H1 (cell line): Measurements from ENCODE around the gene EIF4EBP2. TPM values are rescaled to one million over a fixed set of nuclear protein-coding genes. Genes with fewer than 3 reads are reported as not detected.

Experiments
- CTCF ChIA-PET: fragments of 300-600 bp; sonication (Branson Sonifier 250); formaldehyde crosslinking; loops from one replicate; lab custom pipeline; 2021; ENCODE audit not compliant: partially characterized antibody; lab: Charles Lee
- POLR2A ChIA-PET: fragments of 300-600 bp; sonication (Branson Sonifier 250); formaldehyde crosslinking; loops from one replicate; lab custom pipeline; 2021; ENCODE audit warnings: inconsistent platforms; ENCODE audit not compliant: partially characterized antibody; lab: Charles Lee
- DNase-seq, 2 experiments: peaks; one replicate each; pipeline versions ENCODE4 v3.0.0 to v3.0.0-alpha.2; 2010 to 2022; ENCODE audit warnings: low spot score in 2 of 2, low read depth in 1 of 2, mixed read lengths in 1 of 2
- FAIRE-seq: peaks from 2 replicates; lab custom pipeline; 2011; peaks lifted over from hg19 to GRCh38; lab: Jason Lieb, UNC
- H2AFZ ChIP-seq: 2 replicates; pipeline ENCODE4 v1.8.1; 2012; ENCODE audit warnings: low read length, inconsistent platforms
- H2AK5ac ChIP-seq: 2 replicates; pipeline ENCODE4 v1.6.1; 2013; ENCODE audit warnings: low read depth, low read length
- H2BK120ac ChIP-seq: replicated peaks from 2 replicates; pipeline ENCODE3; 2013; ENCODE audit warnings: low read depth, low read length, inconsistent platforms
- H2BK12ac ChIP-seq: 2 replicates; pipeline ENCODE4 v1.6.1; 2013; ENCODE audit warnings: low read depth, low read length
- H2BK15ac ChIP-seq: 2 replicates; pipeline ENCODE4 v1.6.1; 2013; ENCODE audit warnings: low read length
- H2BK20ac ChIP-seq: 2 replicates; pipeline ENCODE4 v1.6.1; 2013; ENCODE audit warnings: low read length
- H2BK5ac ChIP-seq: 2 replicates; pipeline ENCODE4 v1.6.1; 2013; ENCODE audit warnings: low read depth, low read length
- H3K14ac ChIP-seq: 2 replicates; pipeline ENCODE4 v1.6.1; 2013; ENCODE audit warnings: inconsistent platforms; ENCODE audit not compliant: insufficient read length
- H3K18ac ChIP-seq: 2 replicates; pipeline ENCODE4 v1.6.1; 2013; ENCODE audit warnings: low read length; ENCODE audit errors: extremely low read depth
- H3K23ac ChIP-seq: 2 replicates; pipeline ENCODE4 v1.6.1; 2013; ENCODE audit warnings: inconsistent platforms; ENCODE audit not compliant: insufficient read length
- H3K23me2 ChIP-seq: 2 replicates; pipeline ENCODE4 v1.6.1; 2013; ENCODE audit warnings: low read depth, low read length
- H3K27ac ChIP-seq: 2 replicates; pipeline ENCODE4 v1.6.1; 2011; ENCODE audit warnings: low read depth, low read length, inconsistent platforms
- H3K27me3 ChIP-seq, 4 experiments: replicated peaks in 1 of 4; 1 replicate in 1 of 4; 2 replicates in 3 of 4; pipeline versions ENCODE4 v1.6.1 to v1.8.1; 2011 to 2013; ENCODE audit warnings: low read length in 3 of 4, mild to moderate bottlenecking in 3 of 4, inconsistent platforms in 2 of 4, mixed read lengths in 2 of 4, moderate library complexity in 1 of 4; ENCODE audit not compliant: control insufficient read depth in 3 of 4, insufficient read depth in 3 of 4; ENCODE audit errors: extremely low read depth in 1 of 4
- H3K36me3 ChIP-seq, 4 experiments: 2 replicates each; pipeline versions ENCODE4 v1.6.1 to v1.8.1; 2011 to 2013; ENCODE audit warnings: mild to moderate bottlenecking in 4 of 4, low read length in 3 of 4, moderate library complexity in 2 of 4, control low read depth in 1 of 4, inconsistent platforms in 1 of 4; ENCODE audit not compliant: insufficient read depth in 4 of 4, control insufficient read depth in 2 of 4
- H3K4ac ChIP-seq: replicated peaks from 2 replicates; pipeline ENCODE3; 2013; ENCODE audit warnings: low read length, low read depth, mixed read lengths, inconsistent platforms; ENCODE audit not compliant: insufficient read length
- H3K4me1 ChIP-seq, 4 experiments: replicated peaks in 1 of 4; 1 replicate in 1 of 4; 2 replicates in 3 of 4; pipeline versions ENCODE4 v1.6.1 to v1.8.1; 2011 to 2013; ENCODE audit warnings: low read length in 3 of 4, inconsistent platforms in 2 of 4, mixed read lengths in 1 of 4; ENCODE audit not compliant: insufficient read depth in 4 of 4, control insufficient read depth in 3 of 4
- H3K4me2 ChIP-seq, 2 experiments: 2 replicates each; pipeline versions ENCODE4 v1.6.1 to v1.8.1; 2011 to 2013; ENCODE audit warnings: low read depth in 2 of 2, low read length in 2 of 2, control low read depth in 1 of 2, inconsistent platforms in 1 of 2, mild to moderate bottlenecking in 1 of 2; ENCODE audit not compliant: insufficient read depth in 1 of 2
- H3K4me3 ChIP-seq, 4 experiments: fragments of 200-600, 300-600 bp in 1 of 4; sonication (generic), shearing (Covaris generic), sonication (Bioruptor Twin) in 1 of 4; 2 replicates each; pipeline versions ENCODE4 v1.5.1 to v1.8.1; 2011 to 2016; ENCODE audit warnings: low read length in 4 of 4, low read depth in 3 of 4, control low read depth in 2 of 4, inconsistent platforms in 2 of 4, mild to moderate bottlenecking in 2 of 4, mixed read lengths in 1 of 4, moderate library complexity in 1 of 4; ENCODE audit not compliant: insufficient read depth in 2 of 4; ENCODE audit errors: extremely low read depth in 1 of 4
- H3K56ac ChIP-seq: replicated peaks from 2 replicates; pipeline ENCODE3; 2013; ENCODE audit warnings: low read depth, mild to moderate bottlenecking, mixed read lengths, low read length, inconsistent platforms; ENCODE audit not compliant: insufficient read length
- H3K79me1 ChIP-seq: 2 replicates; pipeline ENCODE4 v1.6.1; 2013; ENCODE audit warnings: low read depth, low read length, control low read depth
- H3K79me2 ChIP-seq, 2 experiments: 2 replicates each; pipeline versions ENCODE4 v1.6.1 to v1.8.1; 2012 to 2013; ENCODE audit warnings: low read length in 2 of 2, mild to moderate bottlenecking in 2 of 2, inconsistent platforms in 1 of 2; ENCODE audit not compliant: insufficient read depth in 2 of 2, control insufficient read depth in 1 of 2
- H3K9ac ChIP-seq, 4 experiments: replicated peaks in 1 of 4; 1 replicate in 1 of 4; 2 replicates in 3 of 4; pipeline versions ENCODE4 v1.6.1 to v1.8.1; 2011 to 2013; ENCODE audit warnings: low read depth in 3 of 4, low read length in 3 of 4, control low read depth in 2 of 4, mild to moderate bottlenecking in 2 of 4, moderate library complexity in 2 of 4, inconsistent platforms in 1 of 4; ENCODE audit errors: extremely low read depth in 1 of 4
- H3K9me3 ChIP-seq, 2 experiments: 2 replicates each; pipeline versions ENCODE4 v1.6.1 to v1.8.1; 2012 to 2013; ENCODE audit warnings: mild to moderate bottlenecking in 2 of 2, moderate library complexity in 2 of 2, control low read depth in 1 of 2, inconsistent platforms in 1 of 2, low read depth in 1 of 2, low read length in 1 of 2, mixed read lengths in 1 of 2; ENCODE audit not compliant: insufficient read depth in 2 of 2
- H4K20me1 ChIP-seq, 2 experiments: replicated peaks in 1 of 2; 2 replicates each; pipeline versions ENCODE3 to v1.8.1; 2011 to 2013; ENCODE audit warnings: inconsistent platforms in 2 of 2, low read length in 2 of 2, mild to moderate bottlenecking in 1 of 2; ENCODE audit not compliant: insufficient read depth in 2 of 2, control insufficient read depth in 1 of 2
- H4K5ac ChIP-seq: 2 replicates; pipeline ENCODE4 v1.6.1; 2013; ENCODE audit warnings: low read length, low read depth, mixed read lengths, inconsistent platforms; ENCODE audit not compliant: insufficient read length
- H4K8ac ChIP-seq: 2 replicates; pipeline ENCODE4 v1.8.0; 2013; ENCODE audit warnings: mild to moderate bottlenecking, moderate library complexity, low read length, inconsistent platforms; ENCODE audit not compliant: insufficient read depth; ENCODE audit errors: extremely low read depth
- H4K91ac ChIP-seq: replicated peaks from 2 replicates; pipeline ENCODE3; 2013; ENCODE audit warnings: low read length, mixed read lengths, inconsistent platforms; ENCODE audit not compliant: insufficient read length
- EGR1 ChIP-seq: IDR thresholded peaks from 2 replicates; pipeline ENCODE4 v1.6.1; 2011; ENCODE audit warnings: low read depth, low read length, borderline replicate concordance
- HDAC6 ChIP-seq: IDR thresholded peaks from one replicate; pipeline ENCODE4 v1.7.1; 2012; ENCODE audit warnings: low read depth, mild to moderate bottlenecking, inconsistent platforms, low read length, moderate library complexity
- NRF1 ChIP-seq: IDR thresholded peaks from 2 replicates; pipeline ENCODE4 v1.6.1; 2011; ENCODE audit warnings: mild to moderate bottlenecking, low read depth, low read length, improper control_type of control experiment
- POLR2AphosphoS5 ChIP-seq: IDR thresholded peaks from 2 replicates; pipeline ENCODE4 v1.6.1; 2011; ENCODE audit warnings: low read depth, low read length
- POU5F1 ChIP-seq: IDR thresholded peaks from 2 replicates; pipeline ENCODE4 v1.6.1; 2011; ENCODE audit warnings: low read depth, mild to moderate bottlenecking, low read length, moderate library complexity
- SIRT6 ChIP-seq: IDR thresholded peaks from one replicate; pipeline ENCODE4 v1.7.1; 2012; ENCODE audit warnings: low read length, inconsistent platforms
- TAF1 ChIP-seq: IDR thresholded peaks from 2 replicates; pipeline ENCODE4 v1.6.1; 2011; ENCODE audit warnings: mild to moderate bottlenecking, low read depth, low read length
- TCF12 ChIP-seq: IDR thresholded peaks from 2 replicates; pipeline ENCODE4 v1.6.1; 2011; ENCODE audit warnings: low read depth, mild to moderate bottlenecking, low read length
- WGBS, 2 experiments: shearing (Covaris generic) in 1 of 2; methylation state at CpG; one replicate each; pipeline versions ENCODE4 v1.1.6 to v1.1.7; 2013 to 2015; ENCODE audit warnings: low lambda C conversion rate in 2 of 2, mixed read lengths in 2 of 2, inconsistent platforms in 1 of 2, low coverage in 1 of 2, missing lambda C conversion rate in 1 of 2; ENCODE audit not compliant: insufficient replicate concordance in 2 of 2, insufficient coverage in 1 of 2, insufficient read length in 1 of 2; ENCODE audit errors: extremely low coverage in 1 of 2, missing lambda C conversion rate in 1 of 2; 5-methylcytosine and 5-hydroxymethylcytosine counted together
- polyA plus RNA-seq, 7 experiments: library from polyadenylated mRNA; depleted of rRNA in 3 of 7; stranded (reverse) in 5 of 7; unstranded in 2 of 7; fragments of >200 nt in 5 of 7; fragments of 200-250 nt in 2 of 7; gene quantifications; 1 replicate in 5 of 7; 2 replicates in 1 of 7; 4 replicates in 1 of 7; pipeline versions ENCODE4 v1.2.1 to v1.2.3, GENCODE V29; 2011 to 2013; ENCODE audit warnings: missing spikeins in 2 of 7, mixed read lengths in 2 of 7
- total RNA-seq: library from RNA; stranded (reverse); fragmentation: NEBNext Ultra II Directional; extraction: Animal tissue kit (Norgen Biotek cat#: 25700); gene quantifications from 2 replicates; pipeline ENCODE4 v1.2.1, GENCODE V29; 2021
- TF ChIP-seq, protein P1 (sequence below): IDR thresholded peaks from 2 replicates; pipeline ENCODE4 v1.6.1; 2012; ENCODE audit warnings: inconsistent platforms

Gene EIF4EBP2
- total and polyA plus RNA-seq, 2 of the 8 experiments (the other 6 are each of a cell fraction or from before 2014, with no cell fraction given) = 55.3 to 144 TPM

GRCh38 chr10:70362328-70362727 lies 41.6 kb upstream of the EIF4EBP2 start:
- POLR2A ChIA-PET = interaction anchor here (0.6 to 1.6 kb wide), 3 partner anchors 129 to 216 kb away, joined by 3 read pairs; partner anchors contain the start of genes PPA1 and TYSND1
- H4K5ac ChIP-seq = no peak overlapping the region
- no peaks in the 10 kb centered on the region for H3K27me3 ChIP-seq

More at GRCh38 chr10:70362328-70362727, 41.6 kb upstream of the EIF4EBP2 start:
- CTCF ChIA-PET = interaction anchor here (0.6 to 18.1 kb wide), 8 partner anchors 14 to 153 kb away, joined by 4 to 329 read pairs (median 44); partner anchors contain the start of gene LRRC20
- DNase-seq (no peak), FAIRE-seq (no peak)
- Histone ChIP-seq H3K9me3 (no peaks in the 10 kb centered on the region), H3K36me3 (no peaks in the 10 kb centered on the region; a peak in 1 of 8 replicates), H2BK5ac (no peak overlapping the region), H3K23ac (no peak overlapping the region), H2BK120ac (no peak overlapping the region), H4K8ac (no peak overlapping the region), H3K79me1 (no peaks in the 10 kb centered on the region; the same call in 1 of the 2 replicates), H3K4me2 (no peak overlapping the region), H3K4me1 (peaks cover 0 to 10% (median 3%) of the 10 kb centered on the region in 4 experiments; a peak in 4 of 7 replicates), H2BK15ac (no peak overlapping the region), H3K56ac (no peak overlapping the region), H3K23me2 (no peaks in the 10 kb centered on the region), H2AFZ (no peak overlapping the region), H3K4me3 (no peak overlapping the region), H3K14ac (no peak overlapping the region), H2AK5ac (no peak overlapping the region), H4K20me1 (peaks cover 0 to 5% of the 10 kb centered on the region in 2 experiments), H3K79me2 (peaks cover 0 to 4% of the 10 kb centered on the region in 2 experiments; a peak in 1 of 4 replicates), H3K9ac (no peak overlapping the region), H3K27ac (no peak overlapping the region), H2BK20ac (no peak overlapping the region), H4K91ac (no peak overlapping the region), H3K18ac (no peak overlapping the region), H3K4ac (no peak overlapping the region), H2BK12ac (no peak overlapping the region)
- WGBS, 2 experiments = 90% methylated on average over 4 of the region's 4 CpGs; no CpG with 5 or more reads in 1 of the 2 experiments
- TF ChIP-seq EGR1 (no peak), TAF1 (no peak), SIRT6 (no peak), POU5F1 (no peak), NRF1 (no peak), TCF12 (no peak), POLR2AphosphoS5 (no peak), HDAC6 (no peak)
- TF ChIP-seq, protein P1, sequence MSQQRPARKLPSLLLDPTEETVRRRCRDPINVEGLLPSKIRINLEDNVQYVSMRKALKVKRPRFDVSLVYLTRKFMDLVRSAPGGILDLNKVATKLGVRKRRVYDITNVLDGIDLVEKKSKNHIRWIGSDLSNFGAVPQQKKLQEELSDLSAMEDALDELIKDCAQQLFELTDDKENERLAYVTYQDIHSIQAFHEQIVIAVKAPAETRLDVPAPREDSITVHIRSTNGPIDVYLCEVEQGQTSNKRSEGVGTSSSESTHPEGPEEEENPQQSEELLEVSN = no peak
